Fibroblast of pulmonary artery (primary cell): Measurements from ENCODE around the gene SMYD3.

Source experiments
- DNase-seq: peaks from one replicate; pipeline ENCODE4 v3.0.0-alpha.2; 2010; ENCODE audit warnings: low read depth
- H3K4me3 ChIP-seq: replicated peaks from 2 replicates; pipeline ENCODE4 v1.5.1; 2011; ENCODE audit warnings: low read depth, mild to moderate bottlenecking, control low read depth, low read length, moderate library complexity
- TF ChIP-seq, protein P1 (sequence below): IDR thresholded peaks from 2 replicates; pipeline ENCODE4 v1.5.1; 2011; ENCODE audit warnings: mild to moderate bottlenecking, control low read depth, low read length, inconsistent platforms; ENCODE audit errors: missing control alignments

SMYD3 gene

DNA sequence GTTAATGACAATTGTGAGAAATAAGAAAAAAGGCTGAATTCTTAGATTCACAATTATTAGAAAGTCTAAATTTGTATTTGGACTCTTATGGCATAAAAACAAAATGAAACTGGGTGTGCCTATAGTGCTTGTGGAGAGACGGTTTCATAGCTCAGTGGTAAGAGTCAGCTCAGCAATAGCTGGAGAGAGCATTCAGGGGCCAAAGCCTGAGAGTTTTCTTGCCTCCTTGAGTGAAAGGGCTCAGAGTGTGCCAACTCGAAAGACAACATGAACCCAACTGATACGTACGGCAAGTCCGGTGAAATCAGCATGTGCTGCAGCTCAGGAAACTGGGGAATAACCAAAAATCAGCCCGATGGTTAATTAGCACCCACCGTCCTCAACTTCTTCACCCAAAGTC is 577.9 kb downstream of the SMYD3 start:
- TF ChIP-seq, protein P1, sequence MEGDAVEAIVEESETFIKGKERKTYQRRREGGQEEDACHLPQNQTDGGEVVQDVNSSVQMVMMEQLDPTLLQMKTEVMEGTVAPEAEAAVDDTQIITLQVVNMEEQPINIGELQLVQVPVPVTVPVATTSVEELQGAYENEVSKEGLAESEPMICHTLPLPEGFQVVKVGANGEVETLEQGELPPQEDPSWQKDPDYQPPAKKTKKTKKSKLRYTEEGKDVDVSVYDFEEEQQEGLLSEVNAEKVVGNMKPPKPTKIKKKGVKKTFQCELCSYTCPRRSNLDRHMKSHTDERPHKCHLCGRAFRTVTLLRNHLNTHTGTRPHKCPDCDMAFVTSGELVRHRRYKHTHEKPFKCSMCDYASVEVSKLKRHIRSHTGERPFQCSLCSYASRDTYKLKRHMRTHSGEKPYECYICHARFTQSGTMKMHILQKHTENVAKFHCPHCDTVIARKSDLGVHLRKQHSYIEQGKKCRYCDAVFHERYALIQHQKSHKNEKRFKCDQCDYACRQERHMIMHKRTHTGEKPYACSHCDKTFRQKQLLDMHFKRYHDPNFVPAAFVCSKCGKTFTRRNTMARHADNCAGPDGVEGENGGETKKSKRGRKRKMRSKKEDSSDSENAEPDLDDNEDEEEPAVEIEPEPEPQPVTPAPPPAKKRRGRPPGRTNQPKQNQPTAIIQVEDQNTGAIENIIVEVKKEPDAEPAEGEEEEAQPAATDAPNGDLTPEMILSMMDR, result no peak
- H3K4me3 ChIP-seq, result no peak overlapping the region
- no peak for DNase-seq

DNA sequence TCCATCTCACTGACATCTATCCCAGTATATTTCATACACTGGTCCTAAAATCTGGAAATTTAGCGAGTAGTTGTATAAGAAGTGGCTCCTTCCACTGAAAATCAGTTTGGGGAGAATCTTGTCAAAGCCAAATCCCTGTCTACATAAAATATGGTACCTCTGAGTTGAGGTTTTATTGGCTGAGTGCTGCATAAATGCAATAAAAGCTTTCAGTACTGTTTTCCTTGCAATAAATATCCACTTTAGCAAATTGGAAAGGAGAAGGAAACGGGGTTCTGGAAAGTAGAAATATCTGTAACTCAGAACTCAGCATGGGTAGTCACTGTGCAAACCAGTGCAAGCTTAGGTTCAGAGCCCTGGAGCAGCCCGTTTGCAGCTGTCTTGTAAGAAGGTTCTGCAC is 580.2 kb downstream of the SMYD3 start:
- H3K4me3 ChIP-seq, result no peak overlapping the region
- TF ChIP-seq, protein P1, result no peak
- DNase-seq, result no peak

DNA sequence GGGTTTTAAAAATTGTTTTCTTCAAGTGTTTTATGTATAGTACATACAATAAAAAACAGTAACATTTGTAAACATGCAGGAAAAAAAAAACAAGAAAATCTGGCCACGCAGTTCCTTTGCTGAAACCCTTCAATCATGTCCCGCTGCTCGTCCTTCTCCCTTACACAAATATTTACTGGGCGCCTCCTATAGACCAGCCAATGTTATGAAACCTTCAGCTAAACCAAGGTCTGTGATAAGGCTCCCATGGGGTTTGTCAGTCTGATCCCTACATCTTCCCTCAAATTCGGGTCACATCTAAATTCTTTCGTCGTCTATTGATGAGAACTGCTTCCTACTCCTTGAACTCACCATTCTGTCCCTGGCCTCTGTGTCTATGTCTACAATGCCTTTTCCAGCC is 583.9 kb downstream of the SMYD3 start:
- TF ChIP-seq, protein P1, result no peak
- no peak for DNase-seq
- no peak overlapping the region for H3K4me3 ChIP-seq

DNA sequence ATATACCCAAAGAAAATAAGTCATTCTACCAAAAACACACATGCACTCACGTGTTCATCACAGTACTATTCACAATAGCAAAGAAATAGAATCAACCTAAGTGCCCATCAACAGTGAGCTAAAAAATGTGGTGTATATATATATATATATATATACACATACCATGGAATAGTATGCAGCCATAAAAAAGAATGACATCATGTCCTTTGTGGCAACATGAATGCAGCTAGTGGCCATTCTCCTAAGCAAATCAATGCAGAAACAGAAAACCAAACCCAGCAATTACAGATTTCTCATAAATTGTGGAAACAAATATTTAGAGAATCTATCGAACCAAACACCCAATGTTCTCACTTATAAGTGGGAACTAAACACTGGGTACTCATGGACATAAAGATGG is 585.7 kb downstream of the SMYD3 start:
- H3K4me3 ChIP-seq, result no peak overlapping the region
- DNase-seq, result no peak
- TF ChIP-seq, protein P1, result no peak

DNA sequence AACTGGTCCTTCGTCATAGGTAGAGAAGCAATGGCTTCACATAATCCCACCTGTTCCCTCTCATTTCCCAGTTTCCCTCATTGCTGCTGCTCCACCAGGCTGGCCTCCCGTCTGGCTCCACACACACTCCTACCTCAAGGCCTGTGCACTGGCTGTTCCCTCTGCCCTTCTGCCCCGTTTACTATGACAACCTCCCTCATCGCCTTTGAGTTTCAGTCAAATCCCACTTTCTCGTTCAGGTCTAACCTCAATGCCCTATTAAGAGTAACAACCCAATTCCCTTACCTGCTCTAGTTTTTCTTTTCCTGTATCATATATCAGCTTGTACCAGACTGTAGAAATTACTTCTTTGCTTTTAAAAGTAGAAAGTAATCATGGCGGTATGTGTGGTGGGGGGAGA is 589.7 kb downstream of the SMYD3 start:
- TF ChIP-seq, protein P1, result no peak
- no peak for DNase-seq
- H3K4me3 ChIP-seq, result no peak overlapping the region

DNA sequence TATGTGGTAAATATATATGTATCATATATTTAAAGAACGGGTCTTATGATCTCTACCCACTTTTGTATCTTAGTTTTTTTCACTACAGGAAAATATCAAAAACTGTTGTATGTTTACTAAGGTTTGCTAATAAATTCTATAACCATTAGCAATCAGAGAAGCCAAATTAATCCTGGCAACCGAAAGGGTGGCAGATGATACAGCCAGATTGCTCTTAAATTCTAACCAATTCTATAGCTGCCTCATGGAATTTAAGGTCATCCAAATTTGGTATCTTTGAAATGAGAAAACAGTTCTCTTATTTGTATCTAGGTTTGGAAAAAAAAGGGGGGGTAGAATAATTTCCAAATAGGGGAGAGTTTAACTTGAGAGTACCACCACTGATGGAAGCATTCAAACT is 591.2 kb downstream of the SMYD3 start:
- TF ChIP-seq, protein P1, result no peak
- DNase-seq, result no peak

DNA sequence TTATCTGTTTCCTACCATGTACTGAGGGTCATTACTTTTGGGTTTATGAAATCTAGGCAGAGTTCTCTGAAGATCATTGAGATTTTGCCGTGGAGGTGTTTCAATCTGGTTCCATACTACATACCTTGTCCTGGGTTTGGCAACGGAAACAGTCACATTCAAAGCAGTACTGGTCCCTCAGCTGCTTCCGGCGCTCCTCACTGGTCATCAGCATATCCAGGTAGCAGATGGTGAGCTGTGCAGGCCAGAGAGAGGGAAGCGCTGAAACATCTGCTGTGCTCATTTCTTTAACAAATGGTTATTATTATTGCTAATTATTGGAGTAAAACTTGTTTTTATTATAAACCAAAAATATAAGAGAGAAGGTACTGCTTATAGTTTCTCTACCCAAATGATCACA is 591.7 kb downstream of the SMYD3 start:
- H3K4me3 ChIP-seq, result no peak overlapping the region
- no peak for DNase-seq
- TF ChIP-seq, protein P1, result no peak

More for the DNA sequence above, 591.2 kb downstream of the SMYD3 start:
- H3K4me3 ChIP-seq, result no peak overlapping the region
